HL-60 (cell line): ENCODE results near the gene KIAA1217.

Source experiments
- DNase-seq, 2 experiments: peaks; one replicate each; pipeline ENCODE4 v3.0.0-alpha.2; 2010 to 2020; ENCODE audit warnings: low read depth in 1 of 2, low spot score in 1 of 2
- H3K27ac ChIP-seq: fragments of 250-450 bp; sonication (Bioruptor Pico); replicated peaks from 2 replicates; pipeline ENCODE4 v1.5.1; 2020; ENCODE audit warnings: mild to moderate bottlenecking, moderate library complexity
- H3K27me3 ChIP-seq: fragments of 250-450 bp; sonication (Bioruptor Pico); 2 replicates; pipeline ENCODE4 v1.5.1; 2021; ENCODE audit warnings: mild to moderate bottlenecking, moderate library complexity; ENCODE audit not compliant: insufficient read depth, poor library complexity, severe bottlenecking
- H3K4me3 ChIP-seq: replicated peaks from 2 replicates; pipeline ENCODE4 v1.5.1; 2011; ENCODE audit warnings: mild to moderate bottlenecking, control low read depth, low read length; ENCODE audit not compliant: insufficient read depth
- CTCF ChIP-seq: IDR thresholded peaks from one replicate; pipeline ENCODE4 v1.5.1; 2011; ENCODE audit warnings: low read length, control low read depth, inconsistent platforms; ENCODE audit not compliant: insufficient read depth
- GABPA ChIP-seq: IDR thresholded peaks from 2 replicates; pipeline ENCODE4 v1.6.1; 2012; ENCODE audit warnings: low read depth
- POLR2AphosphoS5 ChIP-seq: IDR thresholded peaks from 2 replicates; pipeline ENCODE4 v1.6.1; 2012; ENCODE audit warnings: low read depth
- REST ChIP-seq: IDR thresholded peaks from 2 replicates; pipeline ENCODE4 v1.6.1; 2012; ENCODE audit warnings: low read depth; ENCODE audit not compliant: insufficient replicate concordance
- SPI1 ChIP-seq: IDR thresholded peaks from 2 replicates; pipeline ENCODE4 v1.6.1; 2012; ENCODE audit warnings: low read depth, mild to moderate bottlenecking, borderline replicate concordance

KIAA1217 gene

GRCh38 chr10:24384954-24385353 is 176.0 kb downstream of the KIAA1217 start:
- TF ChIP-seq SPI1, result no peak
- TF ChIP-seq GABPA, result no peak
- no peak for TF ChIP-seq REST
- TF ChIP-seq CTCF, result no peak
- no peak for TF ChIP-seq POLR2AphosphoS5
- no peak overlapping the region for H3K27ac ChIP-seq
- no peak overlapping the region for H3K4me3 ChIP-seq
- H3K27me3 ChIP-seq, result no peaks in the 10 kb centered on the region
- no peak for DNase-seq

GRCh38 chr10:24385776-24386175 is 176.8 kb downstream of the KIAA1217 start:
- Histone ChIP-seq H3K27ac (no peak overlapping the region), H3K27me3 (no peaks in the 10 kb centered on the region), H3K4me3 (no peak overlapping the region)
- DNase-seq, result no peak
- TF ChIP-seq SPI1, result no peak

- TF ChIP-seq SPI1, result no peak
- TF ChIP-seq CTCF, result no peak
- no peak for TF ChIP-seq REST
- no peak for TF ChIP-seq POLR2AphosphoS5
- no peak for TF ChIP-seq GABPA
- Histone ChIP-seq H3K27me3 (no peaks in the 10 kb centered on the region), H3K27ac (no peak overlapping the region), H3K4me3 (no peak overlapping the region)
- no peak for DNase-seq
Measured at GRCh38 chr10:24390146-24390700, 181.3 kb downstream of the KIAA1217 start.

- TF ChIP-seq GABPA (no peak), POLR2AphosphoS5 (no peak), REST (no peak), SPI1 (no peak), CTCF (no peak)
- no peak for DNase-seq
Measured at GRCh38 chr10:24390746-24391145, 181.8 kb downstream of the KIAA1217 start.

More at GRCh38 chr10:24390746-24391145, 181.8 kb downstream of the KIAA1217 start:
- Histone ChIP-seq H3K27me3 (no peaks in the 10 kb centered on the region), H3K27ac (no peak overlapping the region), H3K4me3 (no peak overlapping the region)
